Mesodermal cell (in vitro differentiated cells): ENCODE results near the gene CDSN.
"Not testable (repeated sequence)": the region's sequence is repeated elsewhere in the genome, so short reads cannot be mapped to it uniquely, and the experiment has no call there.

ENCODE experiments used
- H3K27ac ChIP-seq: 2 replicates; pipeline ENCODE4 v1.7.0; 2013; ENCODE audit warnings: mild to moderate bottlenecking, low read depth, low read length, moderate library complexity; ENCODE audit not compliant: severe bottlenecking
- H3K36me3 ChIP-seq: 2 replicates; pipeline ENCODE4 v1.7.1; 2013; ENCODE audit warnings: mild to moderate bottlenecking, low read length, moderate library complexity; ENCODE audit not compliant: control insufficient read depth, insufficient read depth
- H3K4me1 ChIP-seq: one replicate; pipeline ENCODE4 v1.7.1; 2013; ENCODE audit warnings: mild to moderate bottlenecking, low read length; ENCODE audit not compliant: insufficient read depth, control insufficient read depth, poor library complexity, severe bottlenecking
- H3K4me3 ChIP-seq: 2 replicates; pipeline ENCODE4 v1.7.0; 2013; ENCODE audit warnings: low read length, control low read depth, mild to moderate bottlenecking; ENCODE audit not compliant: insufficient read depth, poor library complexity, severe bottlenecking; ENCODE audit errors: extremely low read depth
- H3K9me3 ChIP-seq: 2 replicates; pipeline ENCODE4 v1.7.1; 2013; ENCODE audit warnings: mild to moderate bottlenecking, low read length, moderate library complexity; ENCODE audit not compliant: control insufficient read depth
- WGBS, 2 experiments: methylation state at CpG; one replicate each; pipeline ENCODE4 v1.1.5; 2013; ENCODE audit warnings: missing lambda C conversion rate in 2 of 2; ENCODE audit not compliant: insufficient coverage in 2 of 2; 5-methylcytosine and 5-hydroxymethylcytosine counted together

The CDSN gene

GRCh38 chr6:31081872-31082271 lies 38.4 kb downstream of the CDSN start:
- WGBS, 2 experiments, result 96 to 100% methylated on average over 4 to 5 of the region's 6 CpGs
- Histone ChIP-seq H3K27ac (no peak overlapping the region), H3K9me3 (no peaks in the 10 kb centered on the region), H3K4me1 (peaks cover 13% of the 10 kb centered on the region), H3K36me3 (no peaks in the 10 kb centered on the region), H3K4me3 (no peak overlapping the region)

- WGBS, 2 experiments, result 41 to 43% methylated on average over 20 to 21 of the region's 22 CpGs
These were observed 40.5 kb downstream of the CDSN start for GRCh38 chr6:31079656-31080261.

DNA sequence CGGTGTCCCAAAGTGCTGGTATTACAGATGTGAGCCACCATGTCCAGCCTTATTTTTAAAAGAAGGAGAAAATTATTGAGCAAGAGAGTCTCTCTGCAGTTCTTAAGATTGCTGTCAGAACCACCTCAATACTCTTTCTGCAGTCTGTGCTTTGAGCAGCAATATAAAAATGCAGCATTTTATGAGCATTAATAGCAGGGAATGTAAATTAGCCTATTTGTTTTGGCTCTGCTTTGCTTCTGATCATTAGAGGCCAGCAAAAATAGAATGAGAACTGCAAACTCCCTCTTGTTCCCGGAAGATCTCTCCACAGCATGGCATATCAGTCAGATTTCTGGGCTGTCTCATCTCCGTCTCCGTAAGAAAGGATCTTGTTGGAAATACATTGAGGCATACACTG lies 43.6 kb downstream of the CDSN start:
- WGBS, 2 experiments, result 97 to 100% methylated on average over 2 to 3 of the region's 4 CpGs
- Histone ChIP-seq H3K27ac (no peak overlapping the region), H3K9me3 (no peaks in the 10 kb centered on the region), H3K4me1 (peaks cover 2% of the 10 kb centered on the region), H3K4me3 (no peak overlapping the region), H3K36me3 (no peaks in the 10 kb centered on the region)

More at GRCh38 chr6:31079656-31080261, 40.5 kb downstream of the CDSN start:
- H3K27ac ChIP-seq, result no peak overlapping the region
- no peaks in the 10 kb centered on the region for H3K9me3 ChIP-seq
- no peak overlapping the region for H3K4me3 ChIP-seq
- peaks cover 2% of the 10 kb centered on the region for H3K4me1 ChIP-seq
- H3K36me3 ChIP-seq, result no peaks in the 10 kb centered on the region

DNA sequence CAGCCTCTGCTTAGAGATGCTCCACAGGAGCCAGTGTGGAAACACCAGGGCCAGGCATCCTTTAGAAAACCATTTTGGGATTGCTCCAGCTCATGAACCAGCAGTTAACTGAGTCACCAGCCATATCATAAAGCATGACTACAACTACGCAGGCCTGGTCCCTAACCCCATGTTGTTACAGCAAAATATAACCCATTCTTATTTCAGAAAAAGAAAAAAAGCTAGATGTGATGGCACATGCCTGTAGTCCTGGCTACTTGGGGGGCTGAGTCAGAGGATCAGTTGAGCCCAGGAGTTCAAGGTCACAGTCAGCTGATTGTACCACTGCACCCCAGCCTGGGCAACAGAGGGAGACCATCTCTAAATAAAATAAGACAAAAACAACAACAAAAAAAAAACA lies 44.7 kb downstream of the CDSN start:
- no CpG with 5 or more reads among the region's 1 CpG for WGBS, 2 experiments
- Histone ChIP-seq H3K4me3 (no peak overlapping the region), H3K27ac (no peak overlapping the region), H3K9me3 (no peaks in the 10 kb centered on the region), H3K36me3 (no peaks in the 10 kb centered on the region), H3K4me1 (peaks cover 6% of the 10 kb centered on the region)

DNA sequence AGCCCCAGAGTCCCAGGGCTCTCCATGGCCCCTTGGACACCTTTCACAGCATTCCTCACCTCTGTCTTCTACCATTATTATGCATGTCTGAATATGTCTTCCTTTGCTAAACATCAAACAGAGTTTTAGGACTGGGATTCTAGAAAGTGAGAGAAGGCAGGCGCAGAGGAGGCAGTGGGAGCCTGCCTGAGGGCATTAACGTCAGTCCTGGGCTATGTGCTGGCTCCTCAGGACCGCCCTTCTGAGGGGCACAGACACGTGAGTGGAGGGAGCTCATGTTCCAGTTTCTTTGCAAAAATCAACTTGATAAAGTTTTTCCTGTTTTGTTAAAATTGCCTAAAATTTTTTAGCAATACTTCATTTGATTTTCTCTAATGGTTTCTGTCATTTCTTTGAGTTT lies 45.8 kb downstream of the CDSN start:
- Histone ChIP-seq H3K4me3 (no peak overlapping the region), H3K27ac (no peak overlapping the region), H3K9me3 (no peaks in the 10 kb centered on the region), H3K36me3 (no peaks in the 10 kb centered on the region), H3K4me1 (peaks cover 12% of the 10 kb centered on the region)
- 70 to 81% methylated on average over 4 of the region's 4 CpGs for WGBS, 2 experiments

GRCh38 chr6:31070711-31071197 lies 49.5 kb downstream of the CDSN start:
- 0 to 5% methylated on average over 4 of the region's 6 CpGs for WGBS, 2 experiments
- peak overlapping the region; percentile 13 for H3K27ac ChIP-seq

DNA sequence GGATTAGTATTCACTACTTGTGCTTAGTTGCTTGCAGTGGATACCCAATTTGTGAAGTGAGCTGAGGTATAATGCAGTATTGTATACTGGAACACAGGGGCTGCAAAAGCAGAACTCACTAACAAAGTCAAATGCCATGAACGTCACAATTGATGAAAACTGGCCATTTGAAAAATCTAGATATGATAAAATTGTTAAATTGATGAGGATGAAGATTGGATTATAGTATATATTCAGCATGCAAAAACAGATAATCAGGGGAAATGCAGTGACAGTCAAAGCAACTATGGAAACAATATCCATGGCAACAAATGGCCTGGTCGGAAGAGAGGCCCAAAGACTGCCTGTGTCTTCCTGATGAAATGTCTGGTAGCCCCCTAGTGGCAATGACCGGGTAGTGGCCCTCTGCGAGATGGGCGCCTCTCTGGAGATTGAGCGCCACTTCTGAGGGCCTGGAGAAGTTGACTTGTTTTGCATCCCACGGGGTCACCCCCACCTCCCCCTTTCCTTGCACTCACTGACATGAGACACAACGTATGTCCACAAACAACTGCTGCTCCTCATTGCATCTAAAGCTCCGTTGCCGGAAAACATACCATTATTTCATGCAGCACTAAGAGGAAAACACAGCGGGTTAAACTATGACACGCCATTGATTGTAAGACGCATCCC lies 51.4 kb downstream of the CDSN start:
- no peaks in the 10 kb centered on the region for H3K36me3 ChIP-seq
- H3K4me3 ChIP-seq, result no peak overlapping the region
- no peak overlapping the region for H3K27ac ChIP-seq
- no peaks in the 10 kb centered on the region for H3K9me3 ChIP-seq
- 33 to 44% methylated on average over 8 to 10 of the region's 13 CpGs for WGBS, 2 experiments
- H3K4me1 ChIP-seq, result peaks cover 12% of the 10 kb centered on the region

More at GRCh38 chr6:31070711-31071197, 49.5 kb downstream of the CDSN start:
- no peak overlapping the region for H3K4me3 ChIP-seq
- H3K36me3 ChIP-seq, result no peaks in the 10 kb centered on the region
- peaks cover 12% of the 10 kb centered on the region for H3K4me1 ChIP-seq
- no peaks in the 10 kb centered on the region for H3K9me3 ChIP-seq

- not testable (repeated sequence) for H3K9me3 ChIP-seq, H3K27ac ChIP-seq, H3K4me3 ChIP-seq, H3K36me3 ChIP-seq
- WGBS, 2 experiments, result 92 to 97% methylated on average over 2 of the region's 11 CpGs
- H3K4me1 ChIP-seq, result peaks cover 12% of the 10 kb centered on the region
These were observed 52.2 kb downstream of the CDSN start for GRCh38 chr6:31067891-31068668.

DNA sequence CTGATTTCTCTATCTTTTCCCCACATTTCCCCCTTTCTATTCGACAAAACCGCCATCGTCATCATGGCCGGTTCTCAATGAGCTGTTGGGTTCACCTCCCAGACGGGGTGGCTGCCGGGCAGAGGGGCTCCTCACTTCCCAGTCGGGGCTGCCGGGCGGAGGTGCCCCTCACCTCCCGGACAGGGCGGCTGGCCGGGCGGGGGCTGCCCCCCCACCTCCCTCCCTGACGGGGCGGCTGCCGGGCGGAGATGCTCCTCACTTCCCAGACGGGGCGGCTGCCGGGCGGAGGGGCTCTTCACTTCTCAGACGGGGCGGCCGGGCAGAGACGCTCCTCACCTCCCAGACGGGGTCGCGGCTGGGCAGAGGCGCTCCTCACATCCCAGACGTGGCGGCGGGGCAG lies 53.2 kb downstream of the CDSN start:
- WGBS, 2 experiments, result 76 to 97% methylated on average over 5 to 21 of the region's 32 CpGs
- H3K27ac ChIP-seq, result not testable (repeated sequence)
- peaks cover 12% of the 10 kb centered on the region for H3K4me1 ChIP-seq

GRCh38 chr6:31065556-31065955 lies 54.7 kb downstream of the CDSN start:
- H3K36me3 ChIP-seq, result no peaks in the 10 kb centered on the region
- no peak overlapping the region for H3K27ac ChIP-seq
- 57 to 82% methylated on average over 1 to 2 of the region's 2 CpGs for WGBS, 2 experiments

More for the DNA sequence above, 53.2 kb downstream of the CDSN start:
- H3K4me3 ChIP-seq, H3K9me3 ChIP-seq, H3K36me3 ChIP-seq: not testable (repeated sequence)

More at GRCh38 chr6:31065556-31065955, 54.7 kb downstream of the CDSN start:
- peaks cover 6% of the 10 kb centered on the region for H3K4me1 ChIP-seq
- no peaks in the 10 kb centered on the region for H3K9me3 ChIP-seq
- no peak overlapping the region for H3K4me3 ChIP-seq
